ENCODE results near the gene NUDT16L1.
A peak's percentile ranks its signal among the peaks of the same experiment; 100 is the strongest.

Gene NUDT16L1

GRCh38 chr16:4687946-4688673 is 5.3 kb upstream of the NUDT16L1 start:
- Histone ChIP-seq H3K27ac (ENCODE audit: low read depth, low read length) (no peak overlapping the region), H3K36me3 (ENCODE audit: control insufficient read depth, insufficient read depth, low read length) (peaks cover 20% of the 10 kb centered on the region), H3K27me3 (ENCODE audit: control insufficient read depth, insufficient read depth, low read length) (no peaks in the 10 kb centered on the region), H3K9ac (ENCODE audit: low read length) (no peak overlapping the region), H3K4me3 (ENCODE audit: low read length) (no peak overlapping the region), H3K4me1 (ENCODE audit: control insufficient read depth, insufficient read depth, low read length) (peaks cover 3% of the 10 kb centered on the region)

- Histone ChIP-seq H3K4me3 (ENCODE audit: low read length) (no peak overlapping the region), H3K27ac (ENCODE audit: low read depth, low read length) (no peak overlapping the region), H3K27me3 (ENCODE audit: control insufficient read depth, insufficient read depth, low read length) (no peaks in the 10 kb centered on the region), H3K9ac (ENCODE audit: low read length) (no peak overlapping the region), H3K36me3 (ENCODE audit: control insufficient read depth, insufficient read depth, low read length) (peaks cover 20% of the 10 kb centered on the region), H3K4me1 (ENCODE audit: control insufficient read depth, insufficient read depth, low read length) (peaks cover 3% of the 10 kb centered on the region)
These were observed 4.7 kb upstream of the NUDT16L1 start for GRCh38 chr16:4688674-4689045.

- Histone ChIP-seq H3K27ac (ENCODE audit: low read depth, low read length) (no peak overlapping the region), H3K4me3 (ENCODE audit: low read length) (no peak overlapping the region)
These were observed 4.2 kb upstream of the NUDT16L1 start for GRCh38 chr16:4689091-4689671.

GRCh38 chr16:4689864-4690704 is 3.3 kb upstream of the NUDT16L1 start:
- Histone ChIP-seq H3K4me1 (ENCODE audit: control insufficient read depth, insufficient read depth, low read length) (peaks cover 3% of the 10 kb centered on the region), H3K4me3 (ENCODE audit: low read length) (no peak overlapping the region), H3K27ac (ENCODE audit: low read depth, low read length) (no peak overlapping the region), H3K36me3 (ENCODE audit: control insufficient read depth, insufficient read depth, low read length) (peaks cover 11% of the 10 kb centered on the region), H3K27me3 (ENCODE audit: control insufficient read depth, insufficient read depth, low read length) (no peaks in the 10 kb centered on the region), H3K9ac (ENCODE audit: low read length) (no peak overlapping the region)

More at GRCh38 chr16:4689091-4689671, 4.2 kb upstream of the NUDT16L1 start:
- peaks cover 3% of the 10 kb centered on the region for H3K4me1 ChIP-seq (ENCODE audit: control insufficient read depth, insufficient read depth, low read length)
- peaks cover 16% of the 10 kb centered on the region for H3K36me3 ChIP-seq (ENCODE audit: control insufficient read depth, insufficient read depth, low read length)
- no peaks in the 10 kb centered on the region for H3K27me3 ChIP-seq (ENCODE audit: control insufficient read depth, insufficient read depth, low read length)
- H3K9ac ChIP-seq (ENCODE audit: low read length): no peak overlapping the region

DNA sequence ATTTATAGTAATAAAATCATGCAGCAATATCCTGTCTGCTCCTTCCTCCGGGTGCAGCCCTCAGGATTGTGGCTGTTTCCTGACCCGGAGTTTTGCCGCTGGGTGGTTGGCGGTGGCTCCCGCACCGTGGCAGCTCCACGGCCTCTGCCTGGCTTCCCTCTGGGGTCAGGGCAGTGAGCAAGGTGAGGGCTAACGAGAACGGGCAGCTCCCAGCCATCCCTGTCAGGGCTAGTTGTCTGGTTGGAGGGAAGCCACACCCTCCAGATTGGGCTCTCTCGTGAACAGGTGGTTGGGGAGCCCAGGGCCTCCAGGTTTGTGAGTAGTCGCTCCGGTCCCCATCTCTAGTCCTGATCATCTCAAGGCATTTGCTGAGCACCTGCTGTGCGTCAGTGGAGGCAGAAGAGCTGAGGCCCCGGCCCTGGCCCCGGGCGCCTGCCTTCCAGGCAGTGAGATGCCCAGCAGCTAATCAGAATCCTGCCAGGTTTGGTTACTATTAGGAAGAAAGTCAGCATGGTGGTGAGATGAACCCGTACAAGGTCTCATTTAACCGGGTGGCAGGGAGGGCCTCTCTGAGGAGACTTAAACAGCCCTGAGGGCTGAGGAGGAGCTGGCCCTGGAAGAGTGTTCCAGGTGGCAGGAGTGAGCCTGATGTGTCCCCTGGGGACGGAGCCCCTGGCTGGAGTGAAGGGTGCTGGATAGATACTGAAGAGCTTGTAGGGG is 2.3 kb upstream of the NUDT16L1 start:
- Histone ChIP-seq H3K36me3 (ENCODE audit: control insufficient read depth, insufficient read depth, low read length) (peaks cover 14% of the 10 kb centered on the region), H3K9ac (ENCODE audit: low read length) (no peak overlapping the region), H3K27me3 (ENCODE audit: control insufficient read depth, insufficient read depth, low read length) (no peaks in the 10 kb centered on the region), H3K4me1 (ENCODE audit: control insufficient read depth, insufficient read depth, low read length) (peaks cover 3% of the 10 kb centered on the region), H3K4me3 (ENCODE audit: low read length) (no peak overlapping the region), H3K27ac (ENCODE audit: low read depth, low read length) (no peak overlapping the region)

GRCh38 chr16:4691666-4692412 is 1.5 kb upstream of the NUDT16L1 start:
- no peaks in the 10 kb centered on the region for H3K27me3 ChIP-seq (ENCODE audit: control insufficient read depth, insufficient read depth, low read length)
- H3K27ac ChIP-seq (ENCODE audit: low read depth, low read length): no peak overlapping the region
- H3K36me3 ChIP-seq (ENCODE audit: control insufficient read depth, insufficient read depth, low read length): peaks cover 20% of the 10 kb centered on the region
- peaks cover 3% of the 10 kb centered on the region for H3K4me1 ChIP-seq (ENCODE audit: control insufficient read depth, insufficient read depth, low read length)
- no peak overlapping the region for H3K9ac ChIP-seq (ENCODE audit: low read length)
- no peak overlapping the region for H3K4me3 ChIP-seq (ENCODE audit: low read length)

GRCh38 chr16:4692460-4693295 is 684 bp upstream of the NUDT16L1 start:
- H3K27me3 ChIP-seq (ENCODE audit: control insufficient read depth, insufficient read depth, low read length): no peaks in the 10 kb centered on the region
- H3K9ac ChIP-seq (ENCODE audit: low read length): peak overlapping the region; percentile 54
- H3K36me3 ChIP-seq (ENCODE audit: control insufficient read depth, insufficient read depth, low read length): peaks cover 19% of the 10 kb centered on the region
- peak overlapping the region; percentile 85 for H3K4me3 ChIP-seq (ENCODE audit: low read length)
- H3K27ac ChIP-seq (ENCODE audit: low read depth, low read length): peak overlapping the region; percentile 49
- H3K4me1 ChIP-seq (ENCODE audit: control insufficient read depth, insufficient read depth, low read length): peaks cover 3% of the 10 kb centered on the region

- peaks cover 3% of the 10 kb centered on the region for H3K4me1 ChIP-seq (ENCODE audit: control insufficient read depth, insufficient read depth, low read length)
- H3K9ac ChIP-seq (ENCODE audit: low read length): peak overlapping the region; percentile 68
- peaks cover 21% of the 10 kb centered on the region for H3K36me3 ChIP-seq (ENCODE audit: control insufficient read depth, insufficient read depth, low read length)
- no peaks in the 10 kb centered on the region for H3K27me3 ChIP-seq (ENCODE audit: control insufficient read depth, insufficient read depth, low read length)
- peak overlapping the region; percentile 85 for H3K27ac ChIP-seq (ENCODE audit: low read depth, low read length)
- H3K4me3 ChIP-seq (ENCODE audit: low read length): peak overlapping the region; percentile 97
These were observed 737 bp downstream of the NUDT16L1 start for GRCh38 chr16:4693956-4694641.

- Histone ChIP-seq H3K27ac (ENCODE audit: low read depth, low read length) (no peak overlapping the region), H3K4me3 (ENCODE audit: low read length) (no peak overlapping the region), H3K9ac (ENCODE audit: low read length) (no peak overlapping the region), H3K27me3 (ENCODE audit: control insufficient read depth, insufficient read depth, low read length) (no peaks in the 10 kb centered on the region), H3K4me1 (ENCODE audit: control insufficient read depth, insufficient read depth, low read length) (peaks cover 3% of the 10 kb centered on the region), H3K36me3 (ENCODE audit: control insufficient read depth, insufficient read depth, low read length) (peaks cover 22% of the 10 kb centered on the region)
These were observed 1.5 kb downstream of the NUDT16L1 start for GRCh38 chr16:4694642-4695451.

- Histone ChIP-seq H3K4me1 (ENCODE audit: control insufficient read depth, insufficient read depth, low read length) (peaks cover 3% of the 10 kb centered on the region), H3K27ac (ENCODE audit: low read depth, low read length) (no peak overlapping the region), H3K27me3 (ENCODE audit: control insufficient read depth, insufficient read depth, low read length) (no peaks in the 10 kb centered on the region), H3K4me3 (ENCODE audit: low read length) (no peak overlapping the region), H3K9ac (ENCODE audit: low read length) (no peak overlapping the region), H3K36me3 (ENCODE audit: control insufficient read depth, insufficient read depth, low read length) (peaks cover 28% of the 10 kb centered on the region)
These were observed 2.3 kb downstream of the NUDT16L1 start for GRCh38 chr16:4695473-4696171.

Measured in rectal smooth muscle tissue (tissue), 1 donor.